GM21390 (cell line): ENCODE results near the gene WDR47.
"Not testable (repeated sequence)": the region's sequence is repeated elsewhere in the genome, so short reads cannot be mapped to it uniquely, and the experiment has no call there.

Experiments
- ATAC-seq: cut with Tn5 transposase; IDR thresholded peaks from one replicate; pipeline ENCODE4 v1.9.1; 2021; ENCODE audit not compliant: unreplicated experiment

The WDR47 gene

GRCh38 chr1:108963052-108963686 is 78.7 kb downstream of the WDR47 start, which contains the start of gene CLCC1:
Gene CLCC1, minus strand, starts transcription at chr1:108963484. Its CDS starts 13,047 bp downstream, at chr1:108950437.
- ATAC-seq: peak; percentile 95

GRCh38 chr1:108962681-108963051 is 79.2 kb downstream of the WDR47 start:
- no peak for ATAC-seq

GRCh38 chr1:108961752-108962486 is 80.0 kb downstream of the WDR47 start:
- ATAC-seq: no peak

GRCh38 chr1:108961198-108961597 is 80.7 kb downstream of the WDR47 start:
- ATAC-seq: no peak

GRCh38 chr1:108960719-108961118 is 81.2 kb downstream of the WDR47 start:
- no peak for ATAC-seq

- ATAC-seq: no peak
Observed at GRCh38 chr1:108957888-108958287, 84.0 kb downstream of the WDR47 start.

GRCh38 chr1:108955881-108956280 is 86.0 kb downstream of the WDR47 start:
- ATAC-seq: no peak

- no peak for ATAC-seq
Observed at GRCh38 chr1:108955111-108955510, 86.8 kb downstream of the WDR47 start.

GRCh38 chr1:108953452-108953851 is 88.5 kb downstream of the WDR47 start:
- ATAC-seq: no peak

- no peak for ATAC-seq
Observed at GRCh38 chr1:108951242-108951641, 90.7 kb downstream of the WDR47 start.

- ATAC-seq: no peak
Observed at GRCh38 chr1:108949044-108949443, 92.9 kb downstream of the WDR47 start.

GRCh38 chr1:108947871-108948525 is 93.9 kb downstream of the WDR47 start:
- ATAC-seq: no peak

GRCh38 chr1:108936170-108936569 is 105.7 kb downstream of the WDR47 start:
- ATAC-seq: no peak

- no peak for ATAC-seq
Observed at GRCh38 chr1:108933944-108934343, 108.0 kb downstream of the WDR47 start.

GRCh38 chr1:108927565-108927964 is 114.3 kb downstream of the WDR47 start:
- ATAC-seq: not testable (repeated sequence)

GRCh38 chr1:108925920-108926319 is 116.0 kb downstream of the WDR47 start:
- no peak for ATAC-seq
